HG02973 (cell line): ENCODE data around the gene SYMPK.

Experiments
- ATAC-seq: cut with Tn5 transposase; IDR thresholded peaks from one replicate; pipeline ENCODE4 v1.9.1; 2021; ENCODE audit warnings: moderate library complexity; ENCODE audit not compliant: unreplicated experiment

Gene SYMPK

DNA sequence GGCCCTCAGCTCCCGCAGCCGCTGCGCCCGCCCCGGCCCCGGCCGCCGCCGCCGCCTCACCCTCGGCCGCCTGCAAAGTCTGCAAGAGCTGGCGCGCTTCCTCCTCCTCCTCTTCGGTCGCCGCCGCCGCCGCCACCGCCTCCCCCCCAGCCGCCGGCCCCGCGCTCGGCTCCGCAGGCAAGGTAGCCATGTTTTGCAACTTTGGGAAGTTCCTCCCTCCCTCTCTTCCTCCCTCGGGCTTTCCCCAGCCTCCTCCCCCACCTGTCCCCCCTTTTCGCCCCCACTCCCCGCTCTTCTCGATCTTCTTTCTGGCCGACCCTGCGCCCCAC lies 94.3 kb downstream of the SYMPK start:
- ATAC-seq, result no peak

DNA sequence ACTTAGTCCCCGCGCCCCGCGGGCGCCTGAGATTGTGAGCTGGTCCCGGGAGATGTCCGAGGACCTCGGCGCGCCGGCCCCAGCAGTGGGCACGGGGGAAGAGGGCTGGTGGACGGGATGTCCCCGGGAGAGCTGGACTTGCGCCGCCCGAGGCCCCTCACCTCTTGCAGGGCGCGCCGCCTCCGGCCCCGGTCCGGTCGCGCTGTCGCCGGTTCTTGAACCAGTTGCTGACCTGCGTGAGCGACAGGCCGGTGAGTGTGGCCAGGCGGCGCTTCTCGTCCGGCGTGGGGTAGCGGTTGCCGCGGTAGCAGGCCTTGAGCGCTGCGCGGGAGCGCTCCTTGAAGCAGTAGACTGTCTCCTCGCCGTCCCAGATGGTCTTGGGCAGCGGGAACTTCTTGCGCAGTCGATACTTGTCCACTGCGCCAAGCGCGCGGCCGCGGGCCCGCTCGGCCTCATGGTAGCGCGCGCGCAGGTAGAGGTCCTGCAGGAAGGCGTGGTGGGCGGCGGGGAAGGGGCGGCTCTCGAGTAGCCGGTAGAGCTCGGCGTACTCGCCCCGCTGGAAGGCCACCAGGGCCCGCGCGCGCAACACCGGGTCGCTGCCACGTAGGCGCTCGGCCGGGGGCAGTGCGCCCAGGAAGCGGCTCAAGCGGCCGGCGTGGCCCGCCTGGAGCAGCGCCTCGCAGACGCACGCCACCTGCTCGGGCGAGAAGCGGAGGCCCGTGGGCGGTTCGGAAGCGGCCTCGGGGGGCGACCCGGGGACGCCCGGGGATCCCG lies 94.9 kb downstream of the SYMPK start:
- ATAC-seq, result no peak

DNA sequence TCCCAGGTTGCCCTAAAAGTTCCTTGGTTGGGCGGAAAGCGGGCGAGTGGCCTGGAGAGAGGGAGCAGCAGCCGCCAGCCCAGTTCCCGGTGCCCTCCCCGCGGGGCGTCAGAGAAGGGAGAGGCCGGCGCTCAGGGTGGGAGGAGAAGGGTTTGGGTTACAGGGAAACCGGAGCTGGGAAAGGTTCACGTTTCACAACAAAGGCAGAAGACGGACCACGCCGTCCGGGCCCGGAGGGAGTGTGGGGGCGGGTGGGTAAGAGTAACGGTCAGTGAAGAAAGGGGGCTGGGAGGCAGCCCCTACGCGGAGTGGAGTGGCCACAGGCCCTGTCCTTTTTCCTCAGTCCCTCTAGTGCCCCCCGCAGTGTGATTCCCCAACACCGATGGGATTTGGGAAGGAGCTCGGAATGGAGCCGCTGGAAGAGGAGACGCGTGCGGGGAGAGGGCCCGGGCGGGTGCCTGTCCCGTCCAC lies 95.5 kb downstream of the SYMPK start:
- no peak for ATAC-seq

DNA sequence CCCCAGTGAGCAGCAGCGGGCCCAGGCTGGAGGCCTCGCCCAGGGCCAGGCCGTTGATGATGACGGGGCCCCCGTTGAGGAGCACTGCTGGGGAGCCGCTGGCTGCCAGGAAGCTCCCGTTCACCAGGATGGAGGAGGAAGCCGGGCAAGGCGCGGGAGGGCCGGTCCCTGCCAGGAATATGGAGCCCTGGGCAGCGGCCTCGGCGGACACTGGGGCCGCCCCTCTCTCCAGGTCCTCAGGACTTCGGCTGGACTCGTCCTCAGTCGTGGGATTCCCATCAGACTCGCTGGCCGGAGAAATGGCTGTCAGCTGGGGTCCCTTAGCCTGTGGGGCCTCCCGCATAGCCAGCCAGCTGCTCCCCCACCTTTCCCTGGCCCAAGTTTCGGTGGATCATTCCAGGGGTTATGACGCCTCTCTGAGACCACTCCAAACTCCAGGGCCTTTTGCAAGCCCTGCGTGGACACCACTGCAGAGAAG lies 96.0 kb downstream of the SYMPK start:
- ATAC-seq, result no peak

DNA sequence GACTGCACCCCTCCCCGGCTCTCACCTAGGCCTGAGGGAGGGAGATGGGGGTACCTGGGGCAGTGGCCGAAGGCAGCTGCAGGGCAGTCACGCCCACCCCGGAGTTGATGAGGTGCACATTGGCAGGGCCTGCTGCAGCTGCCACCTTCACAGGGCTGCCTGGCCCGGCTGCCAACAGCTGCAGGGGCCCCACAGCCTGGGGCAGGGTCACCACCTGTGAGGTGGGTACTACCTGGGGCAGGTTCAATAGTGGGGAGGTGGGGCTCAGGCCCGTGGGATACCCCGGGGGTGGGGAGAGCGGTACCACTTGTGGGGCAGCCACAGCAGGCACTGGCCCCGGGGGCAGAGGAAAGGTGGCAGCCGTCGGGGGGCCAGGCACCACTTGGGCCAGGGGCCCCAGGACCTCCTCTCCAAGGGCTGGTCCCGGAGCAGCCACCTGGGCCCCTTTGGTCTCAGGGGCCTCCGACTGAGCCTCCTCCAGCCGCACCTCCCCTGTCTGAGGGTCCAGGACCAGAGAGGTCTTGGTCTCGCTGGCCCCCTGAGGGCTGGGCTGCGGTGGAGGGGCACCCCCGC lies 96.6 kb downstream of the SYMPK start:
- ATAC-seq, result no peak

DNA sequence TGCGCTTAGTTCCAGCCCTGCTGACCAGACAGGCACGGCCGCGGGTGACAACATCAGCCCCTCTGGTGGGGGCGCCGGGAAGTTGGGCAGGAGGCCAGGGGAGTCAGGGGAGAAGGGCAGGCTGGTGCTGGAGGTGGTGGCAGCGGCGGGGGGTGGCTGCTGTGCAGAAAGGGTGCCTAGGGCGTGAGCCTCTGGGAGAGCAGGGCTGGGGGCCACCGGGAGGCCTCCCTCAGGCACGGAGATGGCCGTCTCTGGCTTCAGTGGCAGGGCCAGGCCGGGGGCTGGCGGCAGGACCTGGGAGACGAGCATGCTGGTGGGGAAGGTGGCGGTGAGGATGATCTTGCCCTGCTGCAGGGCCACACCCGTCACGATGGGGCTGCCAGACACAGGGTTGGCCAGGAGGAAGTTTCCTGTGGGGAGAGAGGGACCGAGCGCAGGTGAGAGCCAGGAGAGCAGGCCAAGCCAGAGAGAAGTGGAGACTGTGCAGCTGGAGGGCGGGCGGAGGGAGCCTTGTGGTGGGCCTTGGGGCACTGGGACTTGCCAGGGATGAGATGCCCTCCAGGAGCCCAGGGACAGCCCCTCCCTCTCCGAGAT lies 97.1 kb downstream of the SYMPK start:
- ATAC-seq, result no peak
